ENCODE results near the gene CPNE5.
"Not testable (repeated sequence)": the region's sequence is repeated elsewhere in the genome, so short reads cannot be mapped to it uniquely, and the experiment has no call there.

Gene CPNE5

DNA sequence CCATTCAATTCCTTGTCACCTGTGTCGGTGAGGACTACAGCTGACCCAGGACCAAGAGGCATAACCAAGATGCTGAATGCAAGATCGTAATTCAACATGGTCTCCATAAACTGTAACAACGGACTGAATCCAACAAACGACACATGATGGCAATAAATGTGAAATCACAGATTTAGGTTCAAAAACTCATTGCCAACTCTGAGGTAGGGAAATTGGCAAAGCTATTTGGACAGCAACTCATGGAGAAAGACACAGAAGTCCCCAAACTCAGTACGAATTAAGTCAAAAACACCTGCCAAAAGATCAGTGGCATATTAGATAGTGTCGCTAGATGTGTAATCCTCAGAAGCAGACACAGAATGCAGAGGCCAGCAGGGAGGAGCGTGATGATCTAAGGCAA is 25.0 kb downstream of the CPNE5 start:
- DNase-seq = no peak

DNA sequence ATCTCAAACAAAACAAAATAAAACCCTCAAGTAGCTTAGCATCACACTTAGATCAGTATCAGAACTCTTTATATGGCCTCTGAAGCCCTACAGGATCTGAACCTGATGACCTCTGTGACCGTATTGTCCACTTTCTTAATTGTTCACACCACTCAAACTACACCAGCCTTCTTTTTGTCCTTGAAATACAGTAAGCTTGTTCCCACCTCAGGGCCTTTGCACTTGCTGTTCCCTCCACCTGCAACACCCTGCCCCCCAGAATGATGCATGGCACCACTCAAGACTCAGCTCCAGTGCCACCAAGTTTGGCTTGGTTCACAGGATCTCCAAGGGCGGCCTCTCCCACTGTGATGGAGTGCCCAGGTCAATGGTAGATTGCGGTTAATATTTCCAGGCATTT is 25.7 kb downstream of the CPNE5 start:
- DNase-seq = no peak

DNA sequence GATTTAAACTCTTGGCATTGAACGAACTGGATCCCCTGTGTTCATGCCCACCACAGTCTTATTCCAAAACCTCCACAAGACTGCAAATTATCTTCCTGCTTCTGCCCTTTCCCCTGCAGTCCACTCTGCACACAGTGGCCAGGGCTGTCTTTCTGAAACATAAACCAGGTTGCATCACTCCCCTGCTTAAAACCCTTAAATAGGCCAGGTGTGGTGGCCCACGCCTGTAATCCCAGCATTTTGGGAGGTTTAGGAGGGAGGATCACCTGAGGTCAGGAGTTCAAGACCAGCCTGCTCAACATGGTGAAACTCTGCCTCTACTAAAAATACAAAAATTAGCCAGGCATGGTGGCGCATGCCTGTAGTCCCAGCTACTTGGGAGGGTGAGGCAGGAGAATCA is 26.2 kb downstream of the CPNE5 start:
- DNase-seq = not testable (repeated sequence)

DNA sequence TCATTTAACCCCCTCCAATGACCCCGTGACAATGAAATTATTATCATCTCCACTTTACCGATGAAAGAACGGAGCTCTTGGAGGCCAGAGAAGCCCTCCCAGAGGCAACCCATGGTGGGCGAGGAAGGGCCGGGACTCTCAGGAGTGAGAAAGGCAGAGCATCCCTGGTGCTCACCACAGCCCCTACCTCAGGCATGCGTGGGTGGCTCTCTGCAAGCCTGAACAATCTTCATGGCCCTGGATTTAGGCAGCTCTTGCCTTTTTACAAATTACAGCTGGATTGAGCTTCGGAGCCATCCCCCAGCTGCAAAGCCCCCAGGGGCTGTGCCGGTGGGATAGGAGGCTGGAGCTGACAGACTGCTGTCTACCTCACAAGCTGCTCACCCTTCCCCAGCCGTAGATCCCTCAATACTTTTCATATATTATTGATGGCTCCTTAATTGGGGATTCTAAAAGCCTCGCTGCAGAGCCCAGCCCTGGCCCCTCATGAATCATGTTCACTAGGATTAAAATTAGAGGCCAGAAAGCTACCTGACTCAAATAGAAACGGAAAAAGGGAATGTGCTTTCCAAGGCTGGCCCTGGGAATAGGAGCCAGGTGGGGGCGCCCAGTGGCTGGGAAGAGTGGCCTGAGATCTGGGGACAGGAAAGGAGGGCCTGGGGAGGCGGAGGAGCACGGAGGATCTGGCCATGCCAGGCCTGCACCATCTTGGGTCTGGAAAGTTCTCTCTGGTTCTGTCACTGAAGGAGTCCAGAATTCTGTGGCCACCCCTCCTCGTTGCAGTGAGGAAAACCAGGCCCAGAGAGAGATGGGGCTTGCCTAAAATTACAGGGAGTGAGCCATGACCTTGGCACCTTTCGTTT is 29.1 kb downstream of the CPNE5 start:
- no peak for DNase-seq

DNA sequence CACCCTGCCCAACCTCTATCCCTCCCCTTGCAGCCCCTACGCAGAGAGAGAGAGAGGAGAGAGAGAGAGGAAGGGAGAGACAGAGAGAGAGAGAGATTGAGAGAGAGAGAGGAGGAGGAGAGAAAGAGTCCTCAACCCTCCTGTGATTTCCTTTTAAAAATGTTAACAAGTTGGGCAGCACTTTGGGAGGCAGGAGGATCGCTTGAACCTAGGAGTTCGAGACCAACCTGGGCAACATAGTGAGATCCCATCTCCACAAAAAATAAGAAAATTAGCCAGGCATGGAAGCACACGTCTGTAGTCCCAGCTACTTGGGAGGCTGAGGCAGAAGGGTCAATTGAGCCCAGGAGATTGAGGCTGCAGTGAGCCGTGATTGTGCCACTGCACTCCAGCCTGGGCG is 30.1 kb downstream of the CPNE5 start:
- DNase-seq = no peak

DNA sequence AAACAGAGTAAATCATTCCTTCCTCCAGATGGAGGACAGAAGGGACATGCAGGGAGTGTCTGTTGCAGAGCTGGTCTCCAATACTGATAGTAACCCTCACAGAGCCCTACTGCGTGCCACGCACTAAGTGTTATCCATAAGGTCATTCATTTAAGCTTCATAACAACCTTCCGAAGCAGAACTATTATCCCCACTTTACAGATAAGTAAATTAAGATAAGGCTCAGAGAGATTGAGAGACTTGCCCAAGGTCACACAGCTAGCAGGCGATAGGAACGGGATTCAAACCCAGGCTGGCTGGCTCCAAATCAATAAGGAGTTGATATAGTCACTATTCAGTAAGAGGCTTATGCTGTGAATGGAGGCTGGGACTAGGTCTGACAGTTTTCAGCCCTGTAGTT is 30.6 kb downstream of the CPNE5 start:
- no peak for DNase-seq

DNA sequence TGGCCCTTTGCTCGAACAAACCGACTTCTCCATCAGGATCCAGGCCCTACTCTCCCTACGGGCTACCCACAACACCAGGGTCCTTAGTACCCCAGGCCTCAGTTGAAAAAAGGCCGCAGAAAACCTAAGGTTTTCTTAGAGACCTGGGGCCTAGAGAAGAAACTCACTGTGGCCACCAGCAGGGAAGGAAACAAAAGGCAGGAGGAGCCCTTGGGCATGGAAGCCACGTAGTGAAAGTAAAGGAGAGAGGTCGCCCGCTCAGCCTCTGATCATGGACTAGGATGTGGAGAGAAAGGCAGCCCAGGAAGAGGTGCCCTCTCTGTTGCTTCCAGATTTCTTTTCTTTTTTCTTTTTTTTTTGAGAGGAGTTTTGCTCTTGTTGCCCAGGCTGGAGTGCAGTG is 31.5 kb downstream of the CPNE5 start:
- no peak for DNase-seq

DNA sequence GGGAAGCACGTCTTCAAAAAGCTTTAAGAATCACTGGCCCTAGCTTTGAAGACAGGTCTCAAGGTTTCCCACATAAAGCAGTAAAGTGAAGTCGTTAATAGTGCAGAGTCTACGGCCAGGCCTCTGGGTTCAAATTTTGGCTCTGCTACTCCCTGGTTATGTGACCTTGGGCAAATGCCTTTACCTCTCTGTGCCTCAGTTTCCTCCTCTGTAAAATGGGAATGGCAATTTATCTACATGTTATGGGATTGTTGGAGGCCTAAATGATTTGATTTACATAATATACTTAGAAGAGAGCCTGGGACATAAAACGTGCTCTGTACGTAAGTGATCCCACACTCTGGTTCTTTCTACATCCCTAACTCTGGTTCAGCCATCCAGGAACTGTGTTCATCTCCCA is 32.1 kb downstream of the CPNE5 start:
- DNase-seq = no peak

DNA sequence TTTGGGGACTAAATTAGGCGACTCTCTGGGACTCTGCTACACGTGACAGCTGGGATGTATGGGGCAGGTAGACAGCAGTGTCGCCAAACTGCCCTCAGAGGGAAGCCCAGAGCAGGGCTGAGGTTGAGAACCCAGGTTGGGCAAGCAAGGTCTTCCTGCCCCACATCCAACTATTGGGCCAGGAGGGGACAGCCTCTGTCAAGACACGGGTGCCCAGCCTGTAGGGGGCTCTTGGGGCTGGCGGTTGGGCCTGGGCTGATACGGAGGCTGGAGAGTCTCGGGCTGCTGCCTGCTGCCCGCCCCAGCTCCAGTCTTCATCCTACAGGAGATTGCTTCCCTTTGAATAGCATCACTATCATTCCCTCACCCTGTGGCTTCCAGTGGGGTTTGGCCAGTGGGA is 33.3 kb downstream of the CPNE5 start:
- no peak for DNase-seq

DNA sequence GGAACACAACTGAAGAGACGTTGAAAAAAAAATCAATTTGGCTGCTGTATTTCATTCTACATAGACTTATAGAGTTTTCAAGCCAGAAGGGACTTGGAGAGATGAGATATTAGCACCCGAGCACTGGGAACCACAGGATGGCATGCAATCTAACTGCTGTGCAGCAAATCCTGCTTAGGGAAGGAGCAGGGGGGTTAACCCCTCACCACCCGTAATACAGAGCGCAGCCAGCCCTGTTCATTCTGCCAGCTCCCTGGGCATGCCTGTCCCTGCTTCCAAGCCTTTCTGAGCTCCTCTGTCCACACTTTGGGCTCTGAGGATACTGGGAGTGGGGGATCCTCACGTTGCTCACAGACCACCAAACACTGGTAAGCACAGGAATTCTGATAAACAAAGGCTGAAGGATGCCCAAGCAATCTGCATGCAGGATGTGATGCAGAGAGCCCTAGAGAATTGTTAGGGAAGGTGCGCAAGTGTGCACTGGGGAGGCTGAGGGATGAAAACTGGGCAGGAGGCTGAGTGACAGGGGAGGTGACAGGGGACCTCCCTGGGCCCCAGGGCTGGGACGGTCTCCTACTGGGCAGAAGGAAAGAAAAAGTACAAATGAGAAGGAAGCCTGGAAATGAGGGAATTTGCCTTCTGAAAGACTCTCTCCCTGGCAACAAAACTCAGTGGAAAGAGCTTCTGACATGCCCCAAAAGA is 34.0 kb downstream of the CPNE5 start:
- DNase-seq = no peak

DNA sequence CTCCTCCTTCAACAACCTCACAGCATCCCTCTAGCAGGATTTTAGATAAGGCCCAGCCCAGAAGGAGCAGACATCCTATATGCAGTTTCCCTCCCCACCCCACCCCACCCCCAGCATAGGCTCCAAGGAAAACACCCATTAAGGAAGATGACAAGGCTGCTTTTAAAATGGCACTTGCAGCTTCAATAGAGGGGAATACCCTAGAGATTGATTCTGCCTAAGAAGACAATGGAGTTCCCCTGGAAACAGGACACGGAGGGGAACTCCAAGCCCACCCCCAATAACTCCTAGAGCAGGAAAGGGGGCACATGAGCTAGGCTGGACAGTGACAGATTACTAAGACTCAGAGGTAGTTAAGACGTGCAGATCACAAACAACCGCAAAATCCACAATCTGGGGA is 34.7 kb downstream of the CPNE5 start:
- DNase-seq = no peak

DNA sequence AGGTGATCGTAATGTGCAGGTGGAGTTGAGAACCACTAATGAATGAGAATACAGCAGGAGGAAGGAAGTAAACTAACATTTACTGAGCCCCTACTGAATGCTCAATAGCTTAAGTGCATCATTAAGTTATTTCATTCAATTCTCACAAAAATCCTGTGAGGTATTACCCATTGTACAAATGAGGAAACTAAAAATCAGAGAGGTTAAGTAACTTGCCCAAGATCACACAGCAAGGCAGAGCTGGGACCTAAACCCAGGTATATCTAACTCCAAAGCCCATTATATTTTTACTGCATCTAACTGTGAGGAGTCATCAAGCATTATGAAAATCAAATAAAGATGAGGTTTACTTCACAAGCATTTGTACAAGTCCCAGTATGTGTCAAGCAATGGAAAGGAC is 35.3 kb downstream of the CPNE5 start:
- DNase-seq = no peak

DNA sequence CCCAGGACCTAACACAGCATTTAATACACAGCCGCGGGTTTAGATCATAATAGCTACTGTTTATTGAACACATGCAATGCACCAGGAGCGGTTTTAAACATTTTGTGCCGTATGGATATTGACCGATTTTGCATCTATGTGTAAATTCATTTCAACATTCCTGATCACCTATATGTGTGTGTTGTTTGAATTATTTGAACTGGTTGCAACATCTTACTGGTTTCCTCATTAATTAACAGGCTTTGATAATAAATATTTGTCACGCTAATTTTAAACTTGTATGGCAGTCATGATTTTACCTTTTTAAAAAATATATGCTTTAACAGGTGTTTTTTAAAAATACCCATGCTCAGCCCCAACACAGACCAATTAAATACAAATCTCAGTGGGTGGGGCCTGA is 35.8 kb downstream of the CPNE5 start:
- no peak for DNase-seq

DNA sequence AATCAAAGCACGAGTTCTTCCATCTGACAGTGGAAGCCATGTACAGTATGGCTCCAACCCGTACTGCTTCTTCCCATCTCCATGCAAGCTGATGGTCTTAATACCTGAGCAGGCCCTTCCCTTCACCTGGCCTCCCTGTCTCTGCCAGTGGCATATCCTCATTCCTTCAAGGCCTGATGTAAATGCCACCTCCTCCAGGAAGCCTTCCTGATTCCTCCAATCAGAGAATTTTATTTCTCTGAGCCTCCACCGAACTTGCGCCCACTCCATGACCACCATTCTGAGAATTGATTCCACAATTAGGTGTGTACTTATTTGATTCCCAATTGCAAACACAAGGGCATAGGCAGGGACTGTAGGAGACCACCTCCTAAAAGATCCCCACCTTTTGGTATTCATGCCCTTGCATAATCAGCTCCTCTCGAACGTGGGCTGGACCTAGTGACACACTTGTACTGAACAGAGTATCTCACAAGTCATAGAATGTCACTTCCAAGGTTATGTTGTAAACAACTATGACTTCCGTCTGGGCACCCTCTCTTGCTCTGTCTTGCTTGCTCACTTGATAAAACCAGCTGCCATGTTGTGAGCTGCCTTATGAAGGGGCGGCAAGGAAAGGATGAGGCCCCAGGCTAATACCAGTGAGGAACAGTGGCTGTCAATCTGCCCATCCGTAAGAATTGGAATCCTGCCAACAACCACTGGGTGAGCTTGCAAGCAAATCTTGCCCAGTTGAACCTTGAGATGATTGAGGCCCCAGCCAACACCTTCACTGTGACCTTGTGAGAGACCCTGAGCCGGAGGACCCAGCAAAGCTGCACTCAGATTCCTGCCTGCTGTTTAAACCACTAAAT is 38.8 kb downstream of the CPNE5 start:
- DNase-seq = no peak

DNA sequence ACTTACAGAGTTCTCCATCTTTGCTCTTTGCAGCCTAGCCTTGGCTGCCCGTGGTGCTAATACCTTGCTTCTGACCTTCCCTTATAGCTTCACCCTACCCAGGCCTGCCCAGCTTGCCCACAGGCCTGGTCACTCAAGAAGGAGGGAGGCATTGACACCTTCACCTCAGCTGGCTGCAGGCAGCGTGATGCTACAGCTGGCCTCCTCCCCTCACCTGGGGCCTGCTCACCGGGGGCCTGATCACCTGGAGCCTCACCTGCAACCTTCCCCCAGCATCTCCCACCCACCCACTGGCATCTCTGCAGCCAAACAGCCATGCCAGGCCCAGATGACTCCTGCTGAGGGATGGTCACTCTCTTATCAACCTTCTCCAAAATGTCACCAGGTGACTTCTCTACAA is 40.4 kb downstream of the CPNE5 start:
- no peak for DNase-seq

DNA sequence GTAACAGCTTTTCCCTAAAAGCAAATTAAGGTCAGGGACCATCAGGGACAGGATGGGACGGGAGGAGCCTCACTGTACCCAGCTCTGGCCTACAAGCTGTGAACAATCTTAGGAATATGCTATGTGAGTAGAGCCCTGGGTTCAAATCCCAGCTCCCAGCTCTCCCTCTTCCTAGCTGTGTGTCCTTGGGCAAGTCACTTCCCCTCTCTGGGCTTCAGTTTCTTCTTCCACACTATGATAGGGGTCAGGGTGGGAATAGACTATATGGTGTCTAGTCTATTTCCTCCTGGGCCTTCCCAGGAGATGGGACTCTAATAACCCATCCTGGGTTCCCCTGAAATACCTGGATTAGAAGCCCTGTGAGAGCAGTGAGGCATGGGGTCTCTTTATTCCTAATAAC is 41.6 kb downstream of the CPNE5 start:
- no peak for DNase-seq

DNA sequence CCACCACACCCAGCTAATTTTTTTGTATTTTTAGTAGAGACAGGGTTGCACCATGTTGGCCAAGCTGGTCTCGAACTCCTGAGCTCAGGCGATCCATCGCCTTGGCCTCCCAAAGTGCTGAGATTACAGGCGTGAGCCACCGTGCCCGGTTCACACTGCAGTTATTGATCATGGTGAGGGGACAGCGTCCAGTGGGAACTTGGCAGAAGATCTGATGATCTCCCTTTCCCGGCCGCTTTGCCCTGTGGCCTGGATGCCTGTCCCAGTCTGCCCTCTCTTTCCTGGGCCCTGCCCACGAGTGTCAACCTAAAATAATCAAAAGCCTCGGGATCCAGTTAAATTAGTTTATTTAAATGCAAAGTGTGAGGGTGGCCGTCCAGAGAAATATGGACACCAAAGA is 42.2 kb downstream of the CPNE5 start:
- no peak for DNase-seq

DNA sequence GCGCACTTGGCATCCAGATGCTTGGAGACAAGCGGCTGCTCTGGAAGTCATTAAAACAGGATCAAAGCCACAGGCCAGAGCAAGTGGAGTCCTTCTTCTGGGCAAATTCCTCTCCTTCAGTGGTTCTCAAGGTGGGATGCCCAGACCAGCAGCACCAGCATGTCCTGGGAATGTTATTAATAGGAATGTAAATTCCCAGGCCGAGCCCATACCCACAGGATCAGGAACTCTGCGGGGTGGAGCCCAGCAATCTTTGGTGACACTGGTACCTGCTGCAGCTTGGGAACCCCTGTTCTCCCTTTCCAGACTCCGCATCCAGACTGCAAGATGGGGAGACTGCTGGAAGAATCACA is 44.6 kb downstream of the CPNE5 start:
- no peak for DNase-seq

DNA sequence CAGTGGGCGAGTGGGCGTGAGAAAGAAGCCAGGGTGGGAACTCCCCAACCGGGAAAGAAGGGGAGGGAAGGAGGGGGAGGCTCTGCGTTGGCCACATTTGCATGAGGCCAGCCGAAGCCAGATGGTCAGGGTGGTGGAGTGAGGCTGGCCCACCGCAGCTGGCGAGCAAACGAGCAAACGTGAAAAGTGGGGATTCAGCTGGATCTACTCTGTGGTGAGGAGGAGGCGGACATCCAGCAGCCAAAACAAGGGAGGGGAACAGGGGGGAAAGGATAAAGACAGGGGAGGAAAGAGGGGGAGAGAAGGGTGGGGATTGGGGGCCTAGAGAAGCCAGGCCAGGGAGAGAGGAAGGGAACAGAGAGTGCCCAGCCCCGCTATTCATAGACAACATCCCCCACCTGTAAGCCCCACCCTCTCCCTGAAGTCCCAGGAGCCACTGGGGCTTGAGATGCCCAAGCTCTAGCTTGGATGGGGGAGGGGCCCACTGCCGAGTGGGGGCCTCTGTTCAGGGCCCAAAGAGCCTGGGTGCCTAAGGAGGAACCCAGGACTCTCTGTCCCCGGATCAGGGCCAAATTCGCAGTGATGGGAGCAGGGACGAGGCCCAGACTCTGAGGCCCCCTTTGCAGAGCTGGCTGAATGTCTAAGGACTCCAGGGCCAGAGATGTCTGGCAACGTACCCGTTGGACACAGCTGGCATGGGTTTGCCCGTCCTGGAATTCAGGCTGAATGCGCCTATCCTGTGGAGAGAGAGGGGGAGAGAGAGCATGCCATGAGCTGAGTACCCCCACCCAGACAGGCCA is 45.1 kb downstream of the CPNE5 start:
- DNase-seq = no peak

DNA sequence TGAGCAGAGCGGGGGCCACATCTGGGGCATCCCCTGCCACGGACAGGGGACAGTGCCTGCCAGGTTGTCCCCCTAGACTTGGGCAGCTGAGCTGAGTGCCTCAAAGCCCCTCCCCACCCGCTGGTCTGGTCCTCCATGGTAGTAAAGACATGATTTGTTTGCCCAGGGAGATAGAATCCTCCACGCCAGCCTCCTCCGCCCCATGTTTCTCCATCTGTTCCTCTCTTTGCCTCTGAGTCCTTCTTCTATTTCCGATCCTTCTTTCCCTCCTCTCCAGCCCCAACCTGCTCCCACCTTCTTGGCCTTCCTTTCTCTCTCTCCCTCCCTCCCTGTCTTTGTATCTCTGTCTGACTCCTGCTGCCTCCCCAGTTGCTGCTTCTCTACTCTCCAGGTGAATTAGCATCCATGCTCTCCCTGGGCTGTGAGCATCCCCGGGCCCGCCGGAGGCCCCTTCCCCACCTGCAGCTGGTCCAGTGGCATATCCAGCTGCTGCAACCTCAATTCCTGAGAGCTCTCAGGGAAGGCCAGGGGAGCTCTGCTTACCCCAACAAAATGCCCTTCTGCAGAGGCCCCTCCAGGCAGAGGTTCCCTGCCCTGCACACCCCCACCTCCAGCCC is 45.8 kb downstream of the CPNE5 start:
- no peak for DNase-seq

DNA sequence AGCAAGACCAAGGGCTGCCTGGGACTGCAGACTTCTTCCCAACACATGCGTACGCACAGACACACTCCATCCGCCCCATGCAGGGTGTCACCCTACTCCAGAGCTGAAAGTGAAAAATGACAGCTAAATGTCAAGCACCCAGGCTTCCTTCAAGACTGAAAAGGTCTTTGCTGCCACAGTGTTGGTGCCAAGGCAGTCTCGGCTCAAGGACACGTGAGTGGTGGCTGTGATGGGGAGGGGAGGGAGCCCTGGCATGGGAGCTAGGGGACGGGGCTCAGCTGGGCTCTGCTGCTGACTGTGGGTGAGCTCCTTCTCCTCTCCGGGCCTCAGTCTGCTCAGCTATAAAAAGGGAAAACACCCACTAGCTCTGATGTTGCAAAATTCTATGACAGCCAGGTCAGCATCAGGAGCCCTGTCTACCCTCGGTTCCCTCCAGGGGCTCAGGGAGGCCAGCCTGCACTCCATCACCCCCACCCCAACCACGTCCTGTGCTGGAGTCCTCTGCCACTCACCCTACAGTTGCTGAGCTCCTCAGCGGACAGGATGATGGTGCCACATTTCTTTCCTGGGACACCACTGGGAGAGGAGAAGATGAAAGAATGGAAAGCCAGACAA is 47.6 kb downstream of the CPNE5 start:
- no peak for DNase-seq

DNA sequence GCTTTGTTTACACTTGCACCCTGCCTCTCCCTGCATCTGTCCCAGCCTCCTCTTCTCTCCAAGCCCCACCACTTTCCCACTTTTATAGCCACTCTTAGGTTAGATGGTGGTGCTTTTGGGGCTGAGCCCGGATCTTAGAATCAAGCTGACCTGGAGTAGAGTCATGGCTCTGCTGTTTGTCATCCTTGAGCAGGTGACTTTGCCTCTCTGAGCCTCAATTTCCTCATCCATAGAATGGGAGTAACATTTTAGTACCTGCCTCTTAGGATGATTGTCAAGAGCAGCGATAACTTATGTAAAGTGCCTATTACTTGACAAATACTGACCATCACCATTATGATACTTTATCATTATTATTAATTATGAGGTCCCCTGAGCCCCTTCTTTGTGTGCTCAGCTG is 48.2 kb downstream of the CPNE5 start:
- no peak for DNase-seq
